Cortex of kidney (tissue), 1 donor: ENCODE results near the gene CCL23.

ENCODE experiments used
- DNase-seq: peaks from one replicate; lab custom pipeline; 2025; lab: John Stamatoyannopoulos, UW

The CCL23 gene

GRCh38 chr17:35969558-35970380, 48.0 kb downstream of the CCL23 start:
- DNase-seq, result no peak

- no peak for DNase-seq
Measured at GRCh38 chr17:35968520-35969054, 49.2 kb downstream of the CCL23 start.

GRCh38 chr17:35965272-35965671, 52.5 kb downstream of the CCL23 start:
- no peak for DNase-seq

DNA sequence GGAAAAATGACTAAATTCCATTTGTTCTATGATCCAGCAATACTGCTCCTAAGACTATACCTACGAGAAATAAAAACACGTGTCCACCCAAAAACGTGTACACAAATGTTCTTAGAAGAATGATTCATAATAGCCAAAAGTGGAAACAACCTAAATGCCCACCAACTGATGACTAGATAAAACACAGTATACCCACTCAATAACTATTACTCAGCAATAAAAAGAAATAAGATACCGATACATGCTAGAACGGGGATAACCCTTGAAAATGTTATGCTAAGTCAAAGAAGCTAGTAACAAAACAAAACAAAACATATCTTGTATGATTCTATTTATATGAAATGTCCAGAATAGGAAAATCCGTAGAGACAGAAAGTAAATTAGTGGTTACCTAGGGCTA, 54.1 kb downstream of the CCL23 start:
- DNase-seq, result no peak
